Neuron (in vitro differentiated cells): Measurements from ENCODE around the gene SLX1B.
"Not testable (repeated sequence)": the region's sequence is repeated elsewhere in the genome, so short reads cannot be mapped to it uniquely, and the experiment has no call there.

Source experiments
- H2AFZ ChIP-seq: one replicate; pipeline ENCODE4 v1.6.1; 2013; ENCODE audit warnings: low read depth, mild to moderate bottlenecking, inconsistent platforms, low read length, moderate library complexity
- H3K27me3 ChIP-seq: one replicate; pipeline ENCODE4 v1.6.1; 2013; ENCODE audit warnings: low read length; ENCODE audit not compliant: insufficient read depth
- H3K36me3 ChIP-seq: one replicate; pipeline ENCODE4 v1.6.1; 2013; ENCODE audit warnings: low read length; ENCODE audit not compliant: insufficient read depth
- H3K4me1 ChIP-seq: one replicate; pipeline ENCODE4 v1.6.1; 2013; ENCODE audit warnings: low read length; ENCODE audit not compliant: insufficient read depth
- H3K4me3 ChIP-seq: 2 replicates; pipeline ENCODE4 v1.5.1; 2013; ENCODE audit warnings: mild to moderate bottlenecking, low read length, moderate library complexity
- H3K9me3 ChIP-seq: one replicate; pipeline ENCODE4 v1.6.1; 2013; ENCODE audit warnings: low read length

SLX1B gene

GRCh38 chr16:29454269-29454668, at the start of gene SLX1B, which contains the start of gene BOLA2:
SLX1B (plus strand) TSS chr16:29454533.
BOLA2 (minus strand) TSS chr16:29454351; CDS start chr16:29454253, 98 bp downstream.
- H3K4me3 ChIP-seq, H3K36me3 ChIP-seq, H3K27me3 ChIP-seq, H2AFZ ChIP-seq, H3K4me1 ChIP-seq, H3K9me3 ChIP-seq: not testable (repeated sequence)

DNA sequence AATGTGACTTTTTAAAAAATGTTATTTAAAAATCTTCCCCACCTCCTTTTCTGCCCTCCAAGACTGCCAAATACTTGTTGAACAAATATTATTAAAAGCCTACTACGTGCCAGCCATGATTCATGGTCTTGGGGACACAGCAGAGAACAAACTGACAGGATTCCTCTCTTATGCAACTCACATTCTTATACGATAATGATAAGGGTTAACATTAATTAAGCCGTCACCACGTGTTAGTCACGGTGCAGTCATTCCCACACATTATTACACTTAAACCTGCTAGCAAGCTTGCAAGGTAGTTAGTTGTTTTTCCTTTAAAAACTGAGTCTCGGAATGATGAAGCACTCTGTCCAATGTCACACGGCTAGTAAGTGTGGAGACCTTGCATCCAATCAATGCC, 49.1 kb upstream of the SLX1B start:
- not testable (repeated sequence) for H3K9me3 ChIP-seq, H3K4me3 ChIP-seq, H3K36me3 ChIP-seq, H3K4me1 ChIP-seq, H3K27me3 ChIP-seq, H2AFZ ChIP-seq

DNA sequence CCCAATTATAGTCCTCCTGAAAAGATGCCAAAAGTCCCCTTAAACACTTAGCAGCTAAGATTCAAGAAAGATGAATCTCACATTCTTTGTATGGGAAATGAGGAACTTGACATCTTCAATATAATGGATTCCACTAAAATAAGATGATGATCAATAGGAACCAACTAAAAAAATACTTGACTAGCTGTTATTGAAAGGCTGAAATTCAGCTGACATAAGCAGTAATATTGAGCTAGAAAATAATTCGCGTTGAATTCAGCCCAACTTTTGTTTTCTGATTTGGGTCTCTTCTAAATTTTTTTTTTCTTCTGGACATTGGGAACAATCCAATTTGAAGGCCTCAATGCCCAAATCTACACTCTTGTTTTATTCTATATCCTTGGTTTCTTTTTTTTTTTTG, 30.7 kb upstream of the SLX1B start:
- H3K36me3 ChIP-seq = not testable (repeated sequence)

GRCh38 chr16:29425390-29425789, 28.9 kb upstream of the SLX1B start:
- H3K4me1 ChIP-seq, H3K27me3 ChIP-seq, H3K9me3 ChIP-seq, H3K4me3 ChIP-seq, H3K36me3 ChIP-seq, H2AFZ ChIP-seq: not testable (repeated sequence)

More for the DNA sequence above, 30.7 kb upstream of the SLX1B start:
- not testable (repeated sequence) for H2AFZ ChIP-seq, H3K27me3 ChIP-seq, H3K4me3 ChIP-seq, H3K9me3 ChIP-seq, H3K4me1 ChIP-seq

GRCh38 chr16:29453754-29454153, 579 bp upstream of the SLX1B start:
- H3K9me3 ChIP-seq, H3K4me3 ChIP-seq, H3K36me3 ChIP-seq, H3K4me1 ChIP-seq, H3K27me3 ChIP-seq, H2AFZ ChIP-seq: not testable (repeated sequence)

GRCh38 chr16:29454828-29455227, 495 bp downstream of the SLX1B start:
- H3K27me3 ChIP-seq, H3K36me3 ChIP-seq, H2AFZ ChIP-seq, H3K4me3 ChIP-seq, H3K9me3 ChIP-seq, H3K4me1 ChIP-seq: not testable (repeated sequence)

GRCh38 chr16:29457660-29458059, 3.3 kb downstream of the SLX1B start:
- not testable (repeated sequence) for H3K27me3 ChIP-seq, H3K4me1 ChIP-seq, H2AFZ ChIP-seq, H3K9me3 ChIP-seq, H3K4me3 ChIP-seq, H3K36me3 ChIP-seq

DNA sequence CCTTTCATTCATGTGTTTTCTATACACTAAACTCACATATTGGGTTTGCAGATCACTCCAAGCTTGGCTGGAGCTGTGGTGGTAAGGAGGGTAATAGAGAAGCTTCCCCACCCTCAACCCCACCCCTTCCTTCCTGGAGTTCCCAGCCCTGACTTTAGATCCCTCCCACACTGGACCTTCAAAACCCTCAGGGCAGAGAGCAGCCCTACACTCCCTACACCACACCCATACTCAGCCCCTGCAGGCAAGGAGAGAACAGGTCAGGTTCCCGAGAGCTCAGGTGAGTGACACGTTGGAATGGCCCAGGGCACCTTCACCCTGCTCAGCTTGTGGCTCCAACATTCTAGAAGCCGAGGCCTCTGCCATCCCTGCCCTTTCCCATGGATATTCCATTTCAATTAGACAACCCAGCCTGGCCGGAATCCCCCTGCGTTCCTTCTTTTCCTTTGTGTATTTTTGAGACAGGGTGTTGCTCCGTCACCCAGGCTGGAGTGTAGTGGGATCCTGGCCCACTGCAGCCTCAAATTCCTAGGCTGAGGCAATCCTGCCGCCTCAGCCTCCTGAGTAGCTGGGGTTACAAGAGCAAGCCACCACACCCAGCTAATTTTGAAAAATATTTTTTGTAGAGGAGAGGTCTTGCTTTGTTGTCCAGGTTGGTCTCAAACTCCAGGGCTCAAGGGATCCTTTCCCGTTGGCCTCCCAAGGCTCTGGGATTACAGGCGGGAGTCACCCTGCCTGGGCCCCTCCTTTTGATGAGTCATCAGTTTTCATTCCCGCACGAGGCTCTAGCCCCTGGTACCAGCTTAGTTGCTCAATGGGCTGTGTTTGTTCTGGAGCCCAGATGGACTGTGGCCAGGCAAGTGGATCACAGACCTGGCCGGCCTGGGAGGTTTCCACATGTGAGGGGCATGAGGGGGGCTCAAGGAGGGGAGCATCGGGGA, 5.6 kb downstream of the SLX1B start, which contains the start of gene SULT1A4:
Gene SULT1A4, plus strand, starts transcription at position 208 of the 941 bp plus-strand sequence. CDS start 1,473 bp downstream, outside the sequence.
- H3K9me3 ChIP-seq, H3K4me3 ChIP-seq, H3K27me3 ChIP-seq, H3K4me1 ChIP-seq, H2AFZ ChIP-seq, H3K36me3 ChIP-seq: not testable (repeated sequence)

GRCh38 chr16:29460647-29461030, 6.3 kb downstream of the SLX1B start:
- not testable (repeated sequence) for H3K27me3 ChIP-seq, H2AFZ ChIP-seq, H3K4me1 ChIP-seq, H3K36me3 ChIP-seq, H3K9me3 ChIP-seq, H3K4me3 ChIP-seq

DNA sequence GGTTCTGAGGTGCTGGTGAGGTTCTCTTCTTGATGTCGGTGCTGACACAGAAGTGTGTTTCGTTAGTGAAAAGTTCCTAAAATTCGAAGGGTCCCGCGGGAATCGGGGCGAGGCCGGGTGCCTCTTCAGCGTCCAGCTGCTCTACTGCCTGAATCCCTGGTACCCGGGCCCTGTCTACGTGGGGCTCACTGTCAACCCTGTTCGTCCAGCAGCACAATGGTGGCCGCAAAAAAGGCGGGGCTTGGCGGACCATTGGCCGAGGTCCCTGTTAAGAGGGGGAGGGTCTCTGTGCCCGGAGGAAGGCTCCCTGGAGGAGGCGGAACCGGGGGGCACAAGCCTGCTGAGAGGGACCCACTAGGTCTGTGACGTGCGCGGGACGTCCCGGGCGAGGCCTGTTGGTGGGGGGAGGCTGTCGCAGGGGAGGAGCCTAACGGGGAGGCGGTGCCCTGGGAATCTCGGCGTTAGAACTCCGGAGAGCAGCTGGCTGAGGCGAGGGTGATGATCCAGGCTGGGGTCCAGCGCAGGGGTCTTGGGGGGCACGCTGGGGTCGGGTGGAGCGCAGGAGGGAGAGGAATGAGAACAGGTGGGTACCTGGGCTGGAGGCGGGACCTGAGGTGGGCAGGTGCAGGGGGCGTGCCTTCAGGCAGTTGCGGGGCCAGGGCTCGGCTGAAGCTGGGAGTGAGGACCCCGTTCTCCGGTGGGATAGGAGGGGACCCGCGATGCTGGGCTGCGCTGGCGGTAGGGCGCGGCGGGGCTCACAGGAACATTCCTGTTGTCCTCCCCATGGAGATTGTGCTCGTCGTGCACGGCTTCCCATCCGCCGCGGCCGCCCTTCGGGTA, 11.9 kb downstream of the SLX1B start:
- H3K9me3 ChIP-seq, H3K27me3 ChIP-seq, H3K4me1 ChIP-seq, H3K36me3 ChIP-seq, H2AFZ ChIP-seq, H3K4me3 ChIP-seq: not testable (repeated sequence)

- H3K4me3 ChIP-seq, H3K36me3 ChIP-seq, H3K9me3 ChIP-seq, H2AFZ ChIP-seq, H3K4me1 ChIP-seq, H3K27me3 ChIP-seq: not testable (repeated sequence)
These were observed 12.6 kb downstream of the SLX1B start for GRCh38 chr16:29466904-29467303.

GRCh38 chr16:29467654-29468366, 13.5 kb downstream of the SLX1B start:
- not testable (repeated sequence) for H3K27me3 ChIP-seq, H3K4me1 ChIP-seq, H3K9me3 ChIP-seq, H3K36me3 ChIP-seq, H2AFZ ChIP-seq, H3K4me3 ChIP-seq

DNA sequence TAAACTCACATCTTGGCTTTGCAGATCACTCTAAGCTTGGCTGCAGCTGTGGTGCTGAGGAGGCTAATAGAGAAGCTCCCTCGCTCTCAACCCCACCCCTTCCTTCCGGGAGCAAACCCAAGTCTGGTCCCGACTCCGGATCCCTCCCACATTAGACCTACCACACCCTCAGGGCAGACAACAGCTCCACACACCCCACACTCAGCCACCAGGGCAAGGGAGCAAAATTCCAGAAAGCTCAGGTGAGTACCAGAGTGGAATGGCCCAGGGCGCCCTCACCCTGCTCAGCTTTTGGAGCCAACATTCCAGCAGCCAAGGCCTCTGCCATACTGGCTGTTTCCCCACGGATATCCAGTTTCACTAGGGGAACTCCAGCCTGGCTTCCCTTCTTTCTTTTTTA, 15.3 kb downstream of the SLX1B start:
- not testable (repeated sequence) for H3K9me3 ChIP-seq, H3K4me1 ChIP-seq, H3K4me3 ChIP-seq, H2AFZ ChIP-seq, H3K36me3 ChIP-seq, H3K27me3 ChIP-seq
